GM19035 (cell line): ENCODE data around the gene ULK2.
"Not testable (repeated sequence)": the region's sequence is repeated elsewhere in the genome, so short reads cannot be mapped to it uniquely, and the experiment has no call there.

Source experiments
- ATAC-seq: cut with Tn5 transposase; IDR thresholded peaks from one replicate; pipeline ENCODE4 v1.9.1; 2021; ENCODE audit not compliant: unreplicated experiment

Gene ULK2

GRCh38 chr17:19868079-19868395 lies 301 bp upstream of the ULK2 start:
- no peak for ATAC-seq

- peak; percentile 62 for ATAC-seq
Observed at GRCh38 chr17:19867079-19867328, 732 bp downstream of the ULK2 start.

- no peak for ATAC-seq
Observed at GRCh38 chr17:19865021-19865420, 2.7 kb downstream of the ULK2 start.

GRCh38 chr17:19860647-19861177 lies 7.0 kb downstream of the ULK2 start:
- not testable (repeated sequence) for ATAC-seq

- no peak for ATAC-seq
Observed at GRCh38 chr17:19857640-19858039, 10.1 kb downstream of the ULK2 start.

GRCh38 chr17:19833914-19834313 lies 33.8 kb downstream of the ULK2 start:
- ATAC-seq = no peak

- ATAC-seq = no peak
Observed at GRCh38 chr17:19830061-19830460, 37.7 kb downstream of the ULK2 start.

GRCh38 chr17:19812407-19812806 lies 55.3 kb downstream of the ULK2 start:
- ATAC-seq = no peak

- no peak for ATAC-seq
Observed at GRCh38 chr17:19805006-19805405, 62.7 kb downstream of the ULK2 start.

- no peak for ATAC-seq
Observed at GRCh38 chr17:19800571-19800970, 67.2 kb downstream of the ULK2 start.

GRCh38 chr17:19799796-19800195 lies 67.9 kb downstream of the ULK2 start:
- ATAC-seq = no peak

- no peak for ATAC-seq
Observed at GRCh38 chr17:19796457-19796856, 71.3 kb downstream of the ULK2 start.

GRCh38 chr17:19791918-19792550 lies 75.7 kb downstream of the ULK2 start:
- no peak for ATAC-seq

- ATAC-seq = no peak
Observed at GRCh38 chr17:19787733-19788357, 79.9 kb downstream of the ULK2 start.

- ATAC-seq = no peak
Observed at GRCh38 chr17:19785854-19786253, 81.9 kb downstream of the ULK2 start.

- ATAC-seq = no peak
Observed at GRCh38 chr17:19781488-19782458, 86.0 kb downstream of the ULK2 start.

GRCh38 chr17:19780846-19781245 lies 86.9 kb downstream of the ULK2 start:
- ATAC-seq = no peak

GRCh38 chr17:19773534-19773933 lies 94.2 kb downstream of the ULK2 start:
- no peak for ATAC-seq

GRCh38 chr17:19771971-19772630 lies 95.6 kb downstream of the ULK2 start:
- no peak for ATAC-seq

- ATAC-seq = no peak
Observed at GRCh38 chr17:19770985-19771735, 96.6 kb downstream of the ULK2 start.
